B cell (primary cell): ENCODE data around the gene ASPRV1.

Source experiments
- CTCF ChIP-seq: fragments of 200-600 bp; IDR thresholded peaks from one replicate; pipeline ENCODE4 v1.8.0; 2022; ENCODE audit warnings: antibody characterized with exemption, mild to moderate bottlenecking
- EZH2 ChIP-seq: IDR thresholded peaks from 2 replicates; pipeline ENCODE4 v1.6.1; 2012; ENCODE audit warnings: borderline replicate concordance, low read depth, mild to moderate bottlenecking, moderate library complexity, low read length; ENCODE audit not compliant: insufficient read depth, poor library complexity, severe bottlenecking

GRCh38 chr2:69998761-69999160 is 37.3 kb upstream of the ASPRV1 start:
- TF ChIP-seq CTCF: no peak
- TF ChIP-seq EZH2: no peak
